ENCODE measurements around the gene TIGIT. TPM values are rescaled to one million over a fixed set of nuclear protein-coding genes. Genes with fewer than 3 reads are reported as not detected.

TIGIT gene
- total and polyA plus RNA-seq, 10 of the 15 experiments (the other 5 are each of a cell fraction or from before 2014, with no cell fraction given) = 0.08 to 4.7 (median 0.94) TPM

GRCh38 chr3:114307222-114307830 lies 13.5 kb downstream of the TIGIT start (continued):
- TF ChIP-seq REST (IDR thresholded peaks at IDR 0.05; ENCODE audit: low read depth, low read length) (no peak), CBX3 (IDR thresholded peaks at IDR 0.05; ENCODE audit: borderline replicate concordance, low read depth) (no peak), NFIC (IDR thresholded peaks at IDR 0.05; ENCODE audit: low read depth, low read length) (peak; percentile 56; the same call in 1 of the 2 replicates), MEF2A (IDR thresholded peaks at IDR 0.05; ENCODE audit: insufficient read depth, low read depth, low read length) (0 out of 2 replicates have a peak, but pooled peaks have one; percentile 10), RUNX3 (IDR thresholded peaks at IDR 0.05; ENCODE audit: low read length) (peak; percentile 59), HDGF (IDR thresholded peaks at IDR 0.05) (0 out of 2 replicates have a peak, but pooled peaks have one; percentile 20), IKZF2 (IDR thresholded peaks at IDR 0.05) (no peak), PAX5 (IDR thresholded peaks at IDR 0.05; ENCODE audit: borderline replicate concordance, low read depth, low read length) (peak; percentile 79), RAD51 (IDR thresholded peaks at IDR 0.05) (peak; percentile 77), ZNF687 (IDR thresholded peaks at IDR 0.05) (peak; percentile 65), WRNIP1 (IDR thresholded peaks at IDR 0.05; ENCODE audit: borderline replicate concordance, low read depth, low read length) (no peak), CREB1 (IDR thresholded peaks at IDR 0.05; ENCODE audit: low read depth) (0 out of 2 replicates have a peak, but pooled peaks have one; percentile 12), EP300 (IDR thresholded peaks at IDR 0.05; ENCODE audit: borderline replicate concordance in 1 of 2, control insufficient read depth in 1 of 2, low read depth in 2 of 2, low read length in 2 of 2) (no peak), SUPT20H (IDR thresholded peaks at IDR 0.05; ENCODE audit: borderline replicate concordance, control insufficient read depth, low read depth, low read length) (no peak), BCL11A (IDR thresholded peaks at IDR 0.05; ENCODE audit: low read depth, low read length) (peak; percentile 68)
- TF ChIP-seq, protein P1, sequence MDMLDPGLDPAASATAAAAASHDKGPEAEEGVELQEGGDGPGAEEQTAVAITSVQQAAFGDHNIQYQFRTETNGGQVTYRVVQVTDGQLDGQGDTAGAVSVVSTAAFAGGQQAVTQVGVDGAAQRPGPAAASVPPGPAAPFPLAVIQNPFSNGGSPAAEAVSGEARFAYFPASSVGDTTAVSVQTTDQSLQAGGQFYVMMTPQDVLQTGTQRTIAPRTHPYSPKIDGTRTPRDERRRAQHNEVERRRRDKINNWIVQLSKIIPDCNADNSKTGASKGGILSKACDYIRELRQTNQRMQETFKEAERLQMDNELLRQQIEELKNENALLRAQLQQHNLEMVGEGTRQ (IDR thresholded peaks at IDR 0.05; ENCODE audit: borderline replicate concordance, low read depth, low read length) = no peak; the same call in 1 of the 2 replicates
- TF ChIP-seq, protein P2, sequence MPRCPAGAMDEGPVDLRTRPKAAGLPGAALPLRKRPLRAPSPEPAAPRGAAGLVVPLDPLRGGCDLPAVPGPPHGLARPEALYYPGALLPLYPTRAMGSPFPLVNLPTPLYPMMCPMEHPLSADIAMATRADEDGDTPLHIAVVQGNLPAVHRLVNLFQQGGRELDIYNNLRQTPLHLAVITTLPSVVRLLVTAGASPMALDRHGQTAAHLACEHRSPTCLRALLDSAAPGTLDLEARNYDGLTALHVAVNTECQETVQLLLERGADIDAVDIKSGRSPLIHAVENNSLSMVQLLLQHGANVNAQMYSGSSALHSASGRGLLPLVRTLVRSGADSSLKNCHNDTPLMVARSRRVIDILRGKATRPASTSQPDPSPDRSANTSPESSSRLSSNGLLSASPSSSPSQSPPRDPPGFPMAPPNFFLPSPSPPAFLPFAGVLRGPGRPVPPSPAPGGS (IDR thresholded peaks at IDR 0.05; ENCODE audit: borderline replicate concordance, insufficient read depth, low read depth, low read length, poor library complexity, severe bottlenecking) = peak; percentile 38
- TF ChIP-seq, protein P3, sequence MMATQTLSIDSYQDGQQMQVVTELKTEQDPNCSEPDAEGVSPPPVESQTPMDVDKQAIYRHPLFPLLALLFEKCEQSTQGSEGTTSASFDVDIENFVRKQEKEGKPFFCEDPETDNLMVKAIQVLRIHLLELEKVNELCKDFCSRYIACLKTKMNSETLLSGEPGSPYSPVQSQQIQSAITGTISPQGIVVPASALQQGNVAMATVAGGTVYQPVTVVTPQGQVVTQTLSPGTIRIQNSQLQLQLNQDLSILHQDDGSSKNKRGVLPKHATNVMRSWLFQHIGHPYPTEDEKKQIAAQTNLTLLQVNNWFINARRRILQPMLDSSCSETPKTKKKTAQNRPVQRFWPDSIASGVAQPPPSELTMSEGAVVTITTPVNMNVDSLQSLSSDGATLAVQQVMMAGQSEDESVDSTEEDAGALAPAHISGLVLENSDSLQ (IDR thresholded peaks at IDR 0.05) = no peak

All from GM12878 (cell line).